Sigmoid colon (tissue), 4 donors: Measurements from ENCODE around the gene UBAC1.
"Not testable (repeated sequence)": the region's sequence is repeated elsewhere in the genome, so short reads cannot be mapped to it uniquely, and the experiment has no call there.

Experiments used
- CTCF ChIP-seq, 4 experiments: fragments of 450-650 bp in 3 of 4; fragments of 200-600 bp in 1 of 4; IDR thresholded peaks; one replicate each; pipeline ENCODE4 v1.5.1; 2016 to 2019; ENCODE audit warnings: antibody characterized with exemption in 4 of 4, mild to moderate bottlenecking in 3 of 4, moderate library complexity in 2 of 4
- EP300 ChIP-seq, 4 donors: sonication (generic); formaldehyde crosslinking; IDR thresholded peaks; one replicate each; pipeline ENCODE4 v1.6.1; 2017; ENCODE audit warnings: antibody characterized with exemption in 4 of 4

GRCh38 chr9:135916227-135916626 is 44.9 kb downstream of the UBAC1 start:
- TF ChIP-seq EP300, CTCF (IDR thresholded peaks at IDR 0.05): not testable (repeated sequence)
